ENCODE results near the gene RAMACL.

GRCh38 chr6:166630462-166630861, 44.0 kb upstream of the RAMACL start:
- TF ChIP-seq, protein P1, sequence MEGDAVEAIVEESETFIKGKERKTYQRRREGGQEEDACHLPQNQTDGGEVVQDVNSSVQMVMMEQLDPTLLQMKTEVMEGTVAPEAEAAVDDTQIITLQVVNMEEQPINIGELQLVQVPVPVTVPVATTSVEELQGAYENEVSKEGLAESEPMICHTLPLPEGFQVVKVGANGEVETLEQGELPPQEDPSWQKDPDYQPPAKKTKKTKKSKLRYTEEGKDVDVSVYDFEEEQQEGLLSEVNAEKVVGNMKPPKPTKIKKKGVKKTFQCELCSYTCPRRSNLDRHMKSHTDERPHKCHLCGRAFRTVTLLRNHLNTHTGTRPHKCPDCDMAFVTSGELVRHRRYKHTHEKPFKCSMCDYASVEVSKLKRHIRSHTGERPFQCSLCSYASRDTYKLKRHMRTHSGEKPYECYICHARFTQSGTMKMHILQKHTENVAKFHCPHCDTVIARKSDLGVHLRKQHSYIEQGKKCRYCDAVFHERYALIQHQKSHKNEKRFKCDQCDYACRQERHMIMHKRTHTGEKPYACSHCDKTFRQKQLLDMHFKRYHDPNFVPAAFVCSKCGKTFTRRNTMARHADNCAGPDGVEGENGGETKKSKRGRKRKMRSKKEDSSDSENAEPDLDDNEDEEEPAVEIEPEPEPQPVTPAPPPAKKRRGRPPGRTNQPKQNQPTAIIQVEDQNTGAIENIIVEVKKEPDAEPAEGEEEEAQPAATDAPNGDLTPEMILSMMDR (IDR thresholded peaks at IDR 0.05): no peak
- TF ChIP-seq POLR2A (IDR thresholded peaks at IDR 0.05): no peak
